HG02840 (cell line): ENCODE data around the gene HAPLN2.
"Not testable (repeated sequence)": the region's sequence is repeated elsewhere in the genome, so short reads cannot be mapped to it uniquely, and the experiment has no call there.

Experiments
- ATAC-seq: cut with Tn5 transposase; IDR thresholded peaks from one replicate; pipeline ENCODE4 v1.9.1; 2021; ENCODE audit warnings: mild to moderate bottlenecking, moderate library complexity, moderate number of reproducible peaks; ENCODE audit not compliant: unreplicated experiment, low FRiP score

Gene HAPLN2

GRCh38 chr1:156616463-156616862, 2.8 kb upstream of the HAPLN2 start:
- ATAC-seq, result no peak

GRCh38 chr1:156619582-156619955, 354 bp downstream of the HAPLN2 start:
- no peak for ATAC-seq

- no peak for ATAC-seq
Observed at GRCh38 chr1:156622581-156623297, 3.5 kb downstream of the HAPLN2 start.

- ATAC-seq, result no peak
Observed at GRCh38 chr1:156623946-156624813, 5.0 kb downstream of the HAPLN2 start.

DNA sequence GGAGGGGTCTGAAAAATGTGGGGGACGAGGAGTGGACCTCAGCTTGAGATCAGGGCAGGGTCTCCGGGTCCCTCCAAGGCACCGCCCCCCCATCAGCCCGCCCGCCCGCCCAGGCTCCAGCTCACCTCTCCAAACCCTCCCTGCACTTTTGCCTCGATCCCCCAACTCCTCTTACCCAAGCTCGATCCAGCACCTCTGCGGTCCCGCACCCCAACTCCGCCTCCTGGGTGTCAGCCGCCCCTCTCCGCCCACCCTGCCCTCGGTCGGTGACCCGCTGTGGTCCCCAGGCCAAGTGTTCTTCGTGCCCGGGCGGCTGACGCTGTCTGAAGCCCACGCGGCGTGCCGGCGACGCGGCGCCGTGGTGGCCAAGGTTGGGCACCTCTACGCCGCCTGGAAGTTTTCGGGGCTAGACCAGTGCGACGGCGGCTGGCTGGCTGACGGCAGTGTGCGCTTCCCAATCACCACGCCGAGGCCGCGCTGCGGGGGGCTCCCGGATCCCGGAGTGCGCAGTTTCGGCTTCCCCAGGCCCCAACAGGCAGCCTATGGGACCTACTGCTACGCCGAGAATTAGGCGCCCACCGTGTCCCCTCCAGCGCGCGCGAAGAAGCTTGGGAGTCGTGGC, 5.7 kb downstream of the HAPLN2 start:
- no peak for ATAC-seq

- ATAC-seq, result no peak
Observed at GRCh38 chr1:156625436-156626078, 6.3 kb downstream of the HAPLN2 start.

DNA sequence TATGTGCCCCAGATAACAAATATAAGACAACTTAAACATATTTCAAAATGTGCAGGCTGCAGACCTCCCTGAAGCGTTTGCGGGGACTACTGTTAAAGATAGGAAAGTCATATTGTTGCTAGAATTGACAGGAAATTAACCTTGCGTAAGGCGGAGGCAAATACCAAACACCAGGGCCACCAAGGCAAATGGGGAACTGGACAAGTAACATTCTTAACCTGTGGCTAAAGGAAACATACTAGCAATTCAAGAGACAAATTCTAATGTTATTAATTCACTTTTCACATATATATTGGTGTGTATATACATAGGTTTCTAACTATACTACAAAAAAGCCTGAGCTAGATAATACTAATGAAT, 6.8 kb downstream of the HAPLN2 start:
- ATAC-seq, result no peak

- no peak for ATAC-seq
Observed at GRCh38 chr1:156627313-156627880, 8.2 kb downstream of the HAPLN2 start.

DNA sequence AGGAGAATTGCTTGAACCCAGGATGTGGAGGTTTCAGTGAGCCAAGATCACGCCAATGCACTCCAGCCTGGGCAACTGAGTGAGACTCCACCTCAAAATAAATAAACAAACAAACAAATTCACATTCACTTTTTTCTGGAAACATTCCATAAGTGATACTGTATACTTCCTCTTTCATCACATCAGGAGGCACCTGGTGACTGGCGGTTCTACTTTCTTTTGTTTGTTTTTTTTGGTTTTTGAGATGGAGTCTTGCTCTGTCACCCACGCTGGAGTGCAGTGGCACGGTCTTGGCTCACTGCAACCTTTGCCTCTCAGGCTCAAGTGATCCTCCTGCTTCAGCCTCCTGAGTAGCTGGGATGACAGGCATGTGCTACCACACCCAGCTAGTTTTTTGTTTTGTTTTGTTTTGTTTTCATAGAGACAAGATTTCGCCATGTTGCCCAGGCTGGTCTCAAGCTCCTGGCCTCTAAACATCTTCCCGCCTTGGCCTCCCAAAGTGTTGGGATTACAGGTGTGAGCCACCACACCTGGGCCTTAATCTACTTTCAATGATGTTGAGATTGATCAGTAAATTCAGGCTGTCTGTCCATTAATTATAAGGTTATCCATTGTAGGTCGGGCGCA, 10.7 kb downstream of the HAPLN2 start:
- ATAC-seq, result no peak

GRCh38 chr1:156631152-156631551, 11.9 kb downstream of the HAPLN2 start:
- not testable (repeated sequence) for ATAC-seq

DNA sequence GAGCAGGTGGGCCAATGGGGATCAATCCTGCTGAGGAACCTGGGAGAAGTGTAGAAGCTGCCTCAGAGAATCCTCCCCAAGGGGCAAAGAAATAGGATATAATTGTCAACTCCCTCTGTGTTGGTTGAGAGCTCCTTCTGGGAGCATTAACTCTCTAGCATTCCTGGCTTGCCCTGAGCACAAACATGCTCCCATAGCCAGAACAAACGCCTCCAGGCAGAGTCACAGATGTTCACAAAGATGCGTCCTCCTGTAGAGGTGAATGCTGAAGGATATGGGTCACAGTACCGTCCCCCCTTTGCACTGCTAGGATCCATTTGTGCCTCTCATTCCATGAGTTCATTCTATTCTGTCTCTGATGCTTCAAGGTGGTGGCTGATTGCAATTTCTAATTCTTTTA, 13.1 kb downstream of the HAPLN2 start:
- ATAC-seq, result no peak

DNA sequence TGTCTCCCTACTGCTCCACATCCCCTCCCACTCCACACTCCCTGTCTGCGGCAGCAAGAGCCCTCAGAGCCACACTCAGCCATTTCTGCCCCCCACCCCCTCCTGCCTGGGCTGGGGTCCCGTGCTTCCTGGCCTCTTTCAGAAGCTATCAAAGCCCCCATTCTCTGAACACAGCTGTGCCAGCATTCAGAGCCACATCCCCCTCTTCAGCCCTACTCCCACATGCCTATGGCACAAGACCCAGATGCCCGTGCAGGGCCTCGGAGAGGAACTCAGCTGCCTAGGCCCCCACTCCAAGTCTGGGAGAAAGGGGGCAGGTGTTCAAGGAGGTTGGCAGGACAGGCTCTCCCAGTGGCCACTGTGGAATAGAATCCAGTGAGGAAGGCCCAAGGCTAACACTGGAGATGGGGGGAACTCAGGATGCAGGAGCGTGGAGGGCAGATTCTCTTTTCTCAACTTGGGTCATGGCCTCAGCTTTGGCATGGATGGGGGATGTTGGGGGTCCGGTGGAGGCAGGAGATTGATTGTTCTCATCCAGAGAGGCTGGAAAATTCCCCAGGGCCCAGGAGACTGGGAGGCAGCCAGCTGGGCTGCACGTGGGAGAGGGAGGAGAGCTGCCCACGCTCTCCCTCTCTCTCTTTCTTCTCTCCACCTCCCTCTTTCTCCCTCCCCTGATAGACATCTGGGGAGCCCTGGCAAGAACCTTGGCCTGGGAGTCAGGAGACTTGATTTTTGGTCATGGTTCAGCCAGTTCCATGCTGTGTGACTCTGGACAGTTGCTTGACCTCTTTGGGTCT, 19.2 kb downstream of the HAPLN2 start:
- no peak for ATAC-seq

GRCh38 chr1:156639601-156640101, 20.4 kb downstream of the HAPLN2 start:
- no peak for ATAC-seq

DNA sequence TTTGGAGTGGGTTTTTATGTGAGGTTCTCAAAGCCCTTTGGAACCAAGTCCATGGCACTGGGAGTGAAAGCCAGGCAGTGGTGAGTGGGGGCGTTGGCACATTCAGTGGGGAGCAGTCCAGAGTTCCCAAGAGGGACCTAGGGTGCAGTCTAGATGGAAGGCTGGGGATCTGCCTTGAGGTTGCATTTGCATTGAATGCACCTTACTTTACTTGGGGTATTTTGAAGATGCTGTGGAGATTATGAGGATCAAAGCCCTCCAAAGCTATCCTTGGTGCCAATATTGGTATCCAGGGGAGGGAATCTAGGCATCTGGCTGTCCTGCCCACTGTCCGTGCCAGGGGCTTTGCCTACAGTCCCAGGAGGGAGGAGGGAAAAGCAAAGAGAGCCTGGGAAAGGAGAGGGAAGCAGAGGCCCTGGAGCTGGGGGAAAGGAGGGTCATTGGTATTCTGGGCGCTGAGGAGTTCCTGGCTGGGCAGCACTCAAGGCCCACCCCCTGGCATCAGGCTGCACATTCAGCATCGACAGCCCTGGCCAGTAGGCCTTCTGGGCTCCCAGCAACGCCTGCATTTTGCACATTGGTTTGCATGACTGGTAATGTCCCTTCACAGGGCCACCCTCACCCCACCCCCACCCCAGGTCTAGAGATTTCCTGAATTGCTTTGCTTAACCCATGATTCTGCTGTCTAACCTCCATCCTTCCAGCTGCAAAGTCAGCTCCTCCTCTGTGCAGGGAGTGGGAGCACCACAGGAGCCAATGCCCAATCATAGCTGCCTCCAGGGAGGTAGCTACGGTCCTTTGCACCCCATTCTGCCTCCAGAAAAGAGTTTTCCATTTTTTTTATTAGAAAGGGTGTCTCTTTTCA, 21.9 kb downstream of the HAPLN2 start:
- ATAC-seq, result no peak

GRCh38 chr1:156641761-156642264, 22.6 kb downstream of the HAPLN2 start, which contains the start of gene BCAN:
Gene BCAN, plus strand, starts transcription at chr1:156642117. Its CDS starts 3,938 bp downstream, at chr1:156646055.
- no peak for ATAC-seq

DNA sequence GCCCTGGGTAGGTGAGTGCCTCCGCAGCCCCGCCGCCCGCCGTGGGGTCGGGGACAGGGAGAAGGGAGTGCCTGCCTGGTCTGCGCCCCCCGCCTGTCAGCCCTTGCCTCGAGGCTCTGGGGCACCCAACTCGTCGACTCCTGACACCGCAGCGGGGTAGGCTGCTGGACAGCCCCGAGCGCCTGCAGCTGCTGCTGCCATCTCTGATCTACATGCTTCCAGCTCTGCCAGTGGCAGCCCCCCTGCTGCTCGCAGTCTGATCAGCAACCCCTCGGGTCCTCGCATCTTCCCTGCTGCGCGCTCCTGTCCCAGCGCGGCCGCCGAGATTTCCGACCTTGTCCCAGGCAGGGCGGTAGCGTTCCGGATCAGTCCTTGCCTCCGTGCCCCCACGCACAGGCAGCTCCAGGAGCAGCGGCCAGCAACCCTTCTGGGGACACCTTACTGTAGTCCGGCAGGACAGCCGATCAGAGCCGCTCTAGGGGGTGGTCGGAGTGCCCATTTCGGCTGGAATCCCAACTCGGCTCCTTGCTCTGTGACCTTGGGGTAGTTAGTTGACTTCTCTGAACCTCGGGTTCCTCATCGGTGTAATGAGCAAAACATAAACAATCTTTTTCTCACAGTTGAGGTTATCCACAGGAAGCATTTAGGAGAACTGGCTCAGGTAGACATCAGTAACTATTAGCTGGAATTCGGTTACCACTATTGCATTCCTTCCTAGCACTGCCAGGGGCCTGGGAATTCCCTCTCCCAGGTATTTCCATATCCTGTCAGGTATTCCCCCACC, 23.2 kb downstream of the HAPLN2 start:
- no peak for ATAC-seq
